ENCODE results near the gene SNX33.

The SNX33 gene

GRCh38 chr15:75685195-75685594, 37.5 kb downstream of the SNX33 start:
- no peak for TF ChIP-seq TAF1 (IDR thresholded peaks at IDR 0.05; ENCODE audit: low read depth)

DNA sequence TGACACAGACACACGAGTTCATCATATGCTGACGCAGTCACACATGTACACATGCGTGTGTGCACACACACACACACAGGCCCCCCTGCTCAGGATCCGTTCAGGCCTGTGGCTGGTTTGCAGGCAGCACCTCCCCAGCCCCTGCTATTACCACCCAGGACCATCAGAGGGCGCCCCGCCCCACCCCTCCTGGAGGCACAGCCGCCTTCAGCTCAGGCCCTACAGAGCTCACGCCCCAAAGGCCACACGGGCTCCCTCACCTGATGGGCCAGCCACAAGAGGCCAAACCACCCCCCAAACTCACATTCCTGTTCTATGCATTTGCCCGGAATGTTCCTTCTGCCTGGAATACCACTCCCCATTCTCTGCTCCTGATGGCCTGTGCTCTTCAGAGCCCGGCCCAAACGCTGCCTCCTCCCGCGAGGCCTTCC, 38.5 kb downstream of the SNX33 start:
- peak; percentile 68 for TF ChIP-seq RAD21 (IDR thresholded peaks at IDR 0.05; ENCODE audit: low read depth)

- TF ChIP-seq CEBPB (IDR thresholded peaks at IDR 0.05) (no peak), MAX (IDR thresholded peaks at IDR 0.05) (no peak), TAF1 (IDR thresholded peaks at IDR 0.05; ENCODE audit: low read depth) (no peak), USF1 (IDR thresholded peaks at IDR 0.05) (no peak), NFIC (IDR thresholded peaks at IDR 0.05) (no peak), FOXM1 (IDR thresholded peaks at IDR 0.05; ENCODE audit: borderline replicate concordance, low read depth) (no peak), EGR1 (IDR thresholded peaks at IDR 0.05) (no peak), RAD21 (IDR thresholded peaks at IDR 0.05; ENCODE audit: low read depth) (no peak), TCF12 (IDR thresholded peaks at IDR 0.05; ENCODE audit: low read depth) (no peak), CREB1 (IDR thresholded peaks at IDR 0.05; ENCODE audit: low read depth) (no peak), YY1 (IDR thresholded peaks at IDR 0.05; ENCODE audit: low read depth) (no peak), TEAD4 (IDR thresholded peaks at IDR 0.05) (no peak)
- TF ChIP-seq, protein P1, sequence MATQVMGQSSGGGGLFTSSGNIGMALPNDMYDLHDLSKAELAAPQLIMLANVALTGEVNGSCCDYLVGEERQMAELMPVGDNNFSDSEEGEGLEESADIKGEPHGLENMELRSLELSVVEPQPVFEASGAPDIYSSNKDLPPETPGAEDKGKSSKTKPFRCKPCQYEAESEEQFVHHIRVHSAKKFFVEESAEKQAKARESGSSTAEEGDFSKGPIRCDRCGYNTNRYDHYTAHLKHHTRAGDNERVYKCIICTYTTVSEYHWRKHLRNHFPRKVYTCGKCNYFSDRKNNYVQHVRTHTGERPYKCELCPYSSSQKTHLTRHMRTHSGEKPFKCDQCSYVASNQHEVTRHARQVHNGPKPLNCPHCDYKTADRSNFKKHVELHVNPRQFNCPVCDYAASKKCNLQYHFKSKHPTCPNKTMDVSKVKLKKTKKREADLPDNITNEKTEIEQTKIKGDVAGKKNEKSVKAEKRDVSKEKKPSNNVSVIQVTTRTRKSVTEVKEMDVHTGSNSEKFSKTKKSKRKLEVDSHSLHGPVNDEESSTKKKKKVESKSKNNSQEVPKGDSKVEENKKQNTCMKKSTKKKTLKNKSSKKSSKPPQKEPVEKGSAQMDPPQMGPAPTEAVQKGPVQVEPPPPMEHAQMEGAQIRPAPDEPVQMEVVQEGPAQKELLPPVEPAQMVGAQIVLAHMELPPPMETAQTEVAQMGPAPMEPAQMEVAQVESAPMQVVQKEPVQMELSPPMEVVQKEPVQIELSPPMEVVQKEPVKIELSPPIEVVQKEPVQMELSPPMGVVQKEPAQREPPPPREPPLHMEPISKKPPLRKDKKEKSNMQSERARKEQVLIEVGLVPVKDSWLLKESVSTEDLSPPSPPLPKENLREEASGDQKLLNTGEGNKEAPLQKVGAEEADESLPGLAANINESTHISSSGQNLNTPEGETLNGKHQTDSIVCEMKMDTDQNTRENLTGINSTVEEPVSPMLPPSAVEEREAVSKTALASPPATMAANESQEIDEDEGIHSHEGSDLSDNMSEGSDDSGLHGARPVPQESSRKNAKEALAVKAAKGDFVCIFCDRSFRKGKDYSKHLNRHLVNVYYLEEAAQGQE (IDR thresholded peaks at IDR 0.05; ENCODE audit: low read depth) = no peak
These were observed 40.0 kb downstream of the SNX33 start for GRCh38 chr15:75687486-75688277.

DNA sequence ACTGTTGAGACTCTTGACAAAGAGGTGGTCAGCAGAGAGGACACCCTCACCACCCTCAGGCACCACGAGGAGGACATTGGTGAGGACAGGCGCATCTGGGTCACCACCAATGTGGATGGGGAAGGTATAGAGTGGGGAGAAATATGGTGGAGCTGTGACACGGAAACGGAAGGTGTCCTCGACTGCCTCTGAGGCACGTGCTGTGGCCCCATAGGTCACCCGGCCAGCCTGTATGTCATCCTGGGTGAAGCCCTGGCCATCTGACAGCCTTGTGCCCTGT, 40.5 kb downstream of the SNX33 start:
- TF ChIP-seq FOXM1 (IDR thresholded peaks at IDR 0.05; ENCODE audit: borderline replicate concordance, low read depth) (no peak), MAX (IDR thresholded peaks at IDR 0.05) (no peak), TCF12 (IDR thresholded peaks at IDR 0.05; ENCODE audit: low read depth) (no peak), TAF1 (IDR thresholded peaks at IDR 0.05; ENCODE audit: low read depth) (no peak)

GRCh38 chr15:75688831-75689230, 41.1 kb downstream of the SNX33 start:
- TF ChIP-seq TEAD4 (IDR thresholded peaks at IDR 0.05) (no peak), USF1 (IDR thresholded peaks at IDR 0.05) (no peak), YY1 (IDR thresholded peaks at IDR 0.05; ENCODE audit: low read depth) (no peak), TAF1 (IDR thresholded peaks at IDR 0.05; ENCODE audit: low read depth) (no peak), CEBPB (IDR thresholded peaks at IDR 0.05) (no peak), CREB1 (IDR thresholded peaks at IDR 0.05; ENCODE audit: low read depth) (no peak), ZBTB7A (IDR thresholded peaks at IDR 0.05; ENCODE audit: low read depth) (no peak), RAD21 (IDR thresholded peaks at IDR 0.05; ENCODE audit: low read depth) (no peak)
- TF ChIP-seq, protein P1 (IDR thresholded peaks at IDR 0.05; ENCODE audit: low read depth) = no peak

DNA sequence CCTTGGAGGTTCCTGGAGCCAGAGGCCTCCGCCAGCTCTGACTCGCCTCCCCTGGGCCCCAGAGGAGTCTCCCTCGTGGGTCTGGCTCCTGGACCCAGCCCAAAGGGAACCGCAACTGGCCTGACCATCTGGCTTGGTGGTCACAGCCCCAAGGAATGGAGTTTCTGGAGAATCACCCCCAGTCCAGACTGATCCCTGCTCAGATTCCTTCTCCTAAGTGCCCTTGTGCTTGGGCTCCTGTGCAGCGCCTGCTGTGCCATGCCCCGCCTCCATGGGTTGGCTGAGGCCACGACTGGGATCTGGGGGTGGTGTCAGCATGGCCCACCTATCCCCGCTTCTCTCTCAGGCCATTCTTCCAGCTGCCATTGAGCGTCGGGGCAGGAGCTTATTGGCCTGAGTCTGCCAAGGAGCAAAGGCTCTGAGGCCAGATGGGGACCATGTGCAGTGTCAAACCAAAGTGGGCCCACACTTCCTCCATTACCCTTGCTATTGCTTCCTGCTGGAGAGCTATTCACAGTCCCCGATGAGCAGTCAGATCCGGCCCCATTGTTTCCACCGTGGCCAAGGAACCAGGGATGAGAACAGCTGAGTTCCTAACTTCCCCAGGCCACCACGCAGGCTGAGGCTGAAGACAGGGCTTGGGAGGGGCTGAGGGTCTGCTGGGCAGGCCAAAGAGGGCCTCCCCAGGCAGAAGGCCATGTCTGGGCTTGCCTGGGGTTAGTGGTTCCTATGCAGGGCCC, 46.0 kb downstream of the SNX33 start:
- TF ChIP-seq NFIC (IDR thresholded peaks at IDR 0.05) (no peak), USF1 (IDR thresholded peaks at IDR 0.05) (no peak), CEBPB (IDR thresholded peaks at IDR 0.05) (no peak), CREB1 (IDR thresholded peaks at IDR 0.05; ENCODE audit: low read depth) (no peak), EP300 (IDR thresholded peaks at IDR 0.05; ENCODE audit: borderline replicate concordance) (no peak), TCF12 (IDR thresholded peaks at IDR 0.05; ENCODE audit: low read depth) (no peak), ZBTB7A (IDR thresholded peaks at IDR 0.05; ENCODE audit: low read depth) (no peak), YY1 (IDR thresholded peaks at IDR 0.05; ENCODE audit: low read depth) (no peak), MAX (IDR thresholded peaks at IDR 0.05) (no peak), TAF1 (IDR thresholded peaks at IDR 0.05; ENCODE audit: low read depth) (no peak), FOXM1 (IDR thresholded peaks at IDR 0.05; ENCODE audit: borderline replicate concordance, low read depth) (no peak), EGR1 (IDR thresholded peaks at IDR 0.05) (no peak), TEAD4 (IDR thresholded peaks at IDR 0.05) (no peak), RAD21 (IDR thresholded peaks at IDR 0.05; ENCODE audit: low read depth) (no peak)
- TF ChIP-seq, protein P1 (IDR thresholded peaks at IDR 0.05; ENCODE audit: low read depth) = no peak

Data from Ishikawa (cell line).